Gastrocnemius medialis (tissue), 4 donors: ENCODE data around the gene EIF2S1. TPM values are rescaled to one million over a fixed set of nuclear protein-coding genes. Genes with fewer than 3 reads are reported as not detected.

Experiments used
- ATAC-seq, 2 donors: fragments of 150-250 bp; one replicate each; pipeline ENCODE4 v1.9.1; 2016
- DNase-seq, 2 donors: peaks; one replicate each; pipeline ENCODE4 v3.0.0-alpha.2; 2019
- H3K27ac ChIP-seq, 4 donors: fragments of 200-600 bp; sonication (generic); 1 replicate in 1 of 4; 2 replicates in 3 of 4; pipeline ENCODE4 v1.5.1; 2016 to 2018; ENCODE audit warnings: mild to moderate bottlenecking in 2 of 4, moderate library complexity in 1 of 4
- H3K27me3 ChIP-seq, 3 donors: fragments of 200-600 bp; sonication (generic) in 2 of 3; 1 replicate in 1 of 3; 2 replicates in 2 of 3; pipeline versions ENCODE4 v1.5.1 to v1.6.0; 2016 to 2019; ENCODE audit warnings: mild to moderate bottlenecking in 1 of 3, moderate library complexity in 1 of 3
- H3K36me3 ChIP-seq, 2 donors: fragments of 200-600 bp; sonication (generic) in 1 of 2; one replicate each; pipeline ENCODE4 v1.5.1; 2017 to 2018
- H3K4me1 ChIP-seq, 2 donors: fragments of 200-600 bp; sonication (generic) in 1 of 2; one replicate each; pipeline ENCODE4 v1.5.1; 2016 to 2017; ENCODE audit warnings: mild to moderate bottlenecking in 2 of 2
- H3K4me3 ChIP-seq, 4 donors: fragments of 200-600 bp; sonication (generic) in 3 of 4; 1 replicate in 1 of 4; 2 replicates in 3 of 4; pipeline ENCODE4 v1.5.1; 2016 to 2019; ENCODE audit warnings: mild to moderate bottlenecking in 2 of 4
- H3K9me3 ChIP-seq, 3 donors: fragments of 200-600 bp; sonication (generic) in 2 of 3; 1 replicate in 1 of 3; 2 replicates in 2 of 3; pipeline ENCODE4 v1.5.1; 2016 to 2019
- POLR2A ChIP-seq, 2 donors: fragments of 450-650 bp; IDR thresholded peaks; one replicate each; pipeline ENCODE4 v1.6.1; 2017; ENCODE audit warnings: antibody characterized with exemption in 2 of 2, mild to moderate bottlenecking in 2 of 2, moderate library complexity in 2 of 2
- in situ Hi-C, 4 donors: fragments of 200-750 bp; cut with MboI; loops; one replicate each; pipeline versions ENCODE4 v1.15.0 to v1.8.0; 2017; ENCODE audit warnings: low sequenced_read_pairs in 4 of 4
- intact Hi-C: fragments of 100-400 bp; cut with DNase I; formaldehyde crosslinking; loops from one replicate; pipeline ENCODE4 v1.15.1; 2023; ENCODE audit warnings: low total_unique reads
- total RNA-seq, 4 donors: library from RNA; depleted of rRNA; stranded (reverse); fragments of >200 nt; gene quantifications; one replicate each; pipeline versions ENCODE4 v1.1.0 to v1.2.3, GENCODE V29; 2016
- TF ChIP-seq, protein P1 (sequence below), 5 experiments: fragments of 450-650 bp in 3 of 5; fragments of 200-600 bp in 2 of 5; sonication (generic) in 2 of 5; IDR thresholded peaks in 4 of 5; conservative IDR thresholded peaks in 1 of 5; 1 replicate in 4 of 5; 2 replicates in 1 of 5; pipeline ENCODE4 v1.5.1; 2016 to 2019; ENCODE audit warnings: antibody characterized with exemption in 5 of 5, mild to moderate bottlenecking in 3 of 5, moderate library complexity in 3 of 5

Gene EIF2S1
- total RNA-seq, 4 donors from 2014 or later: 87.7 to 164 (median 129) TPM

GRCh38 chr14:67357969-67358354 lies 2.2 kb upstream of the EIF2S1 start:
- Histone ChIP-seq H3K4me1 (peaks cover 41 to 44% of the 10 kb centered on the region in 2 donors), H3K27me3 (no peaks in the 10 kb centered on the region), H3K27ac (no peak overlapping the region), H3K36me3 (no peaks in the 10 kb centered on the region), H3K4me3 (peak overlapping the region in 1 of 4 donors; percentile 96), H3K9me3 (no peaks in the 10 kb centered on the region)
- in situ Hi-C loops (no loop called here), intact Hi-C loops (loop anchor here (5.0 kb wide), 1 partner anchor 851 kb away; the partner anchor contains the start of gene GPHN)
- DNase-seq (no peak), ATAC-seq (no peak)
- TF ChIP-seq POLR2A (IDR thresholded peaks at IDR 0.05): no peak
- TF ChIP-seq, protein P1, sequence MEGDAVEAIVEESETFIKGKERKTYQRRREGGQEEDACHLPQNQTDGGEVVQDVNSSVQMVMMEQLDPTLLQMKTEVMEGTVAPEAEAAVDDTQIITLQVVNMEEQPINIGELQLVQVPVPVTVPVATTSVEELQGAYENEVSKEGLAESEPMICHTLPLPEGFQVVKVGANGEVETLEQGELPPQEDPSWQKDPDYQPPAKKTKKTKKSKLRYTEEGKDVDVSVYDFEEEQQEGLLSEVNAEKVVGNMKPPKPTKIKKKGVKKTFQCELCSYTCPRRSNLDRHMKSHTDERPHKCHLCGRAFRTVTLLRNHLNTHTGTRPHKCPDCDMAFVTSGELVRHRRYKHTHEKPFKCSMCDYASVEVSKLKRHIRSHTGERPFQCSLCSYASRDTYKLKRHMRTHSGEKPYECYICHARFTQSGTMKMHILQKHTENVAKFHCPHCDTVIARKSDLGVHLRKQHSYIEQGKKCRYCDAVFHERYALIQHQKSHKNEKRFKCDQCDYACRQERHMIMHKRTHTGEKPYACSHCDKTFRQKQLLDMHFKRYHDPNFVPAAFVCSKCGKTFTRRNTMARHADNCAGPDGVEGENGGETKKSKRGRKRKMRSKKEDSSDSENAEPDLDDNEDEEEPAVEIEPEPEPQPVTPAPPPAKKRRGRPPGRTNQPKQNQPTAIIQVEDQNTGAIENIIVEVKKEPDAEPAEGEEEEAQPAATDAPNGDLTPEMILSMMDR (IDR thresholded peaks at IDR 0.05 in 4 of 5, conservative IDR thresholded peaks at IDR 0.05 in 1 of 5): no peak

GRCh38 chr14:67358924-67359774 lies 979 bp upstream of the EIF2S1 start:
- in situ Hi-C loops: no loop called here
- peak overlapping the region; percentile 89 to 98 (median 98) for H3K27ac ChIP-seq
- intact Hi-C loops: loop anchor here (5.0 kb wide), 1 partner anchor 852 kb away; the partner anchor contains the start of gene GPHN
- H3K27me3 ChIP-seq: no peaks in the 10 kb centered on the region
- ATAC-seq (peak in 1 of 2 donors; percentile 0), DNase-seq (no peak)
- peak; percentile 36 to 40 for TF ChIP-seq POLR2A (IDR thresholded peaks at IDR 0.05)
- TF ChIP-seq, protein P1 (IDR thresholded peaks at IDR 0.05 in 4 of 5, conservative IDR thresholded peaks at IDR 0.05 in 1 of 5): no peak
- peaks cover 48 to 51% of the 10 kb centered on the region in 2 donors for H3K4me1 ChIP-seq
- peak overlapping the region; percentile 72 to 99 (median 88) for H3K4me3 ChIP-seq
- no peaks in the 10 kb centered on the region for H3K36me3 ChIP-seq
- no peaks in the 10 kb centered on the region for H3K9me3 ChIP-seq

DNA sequence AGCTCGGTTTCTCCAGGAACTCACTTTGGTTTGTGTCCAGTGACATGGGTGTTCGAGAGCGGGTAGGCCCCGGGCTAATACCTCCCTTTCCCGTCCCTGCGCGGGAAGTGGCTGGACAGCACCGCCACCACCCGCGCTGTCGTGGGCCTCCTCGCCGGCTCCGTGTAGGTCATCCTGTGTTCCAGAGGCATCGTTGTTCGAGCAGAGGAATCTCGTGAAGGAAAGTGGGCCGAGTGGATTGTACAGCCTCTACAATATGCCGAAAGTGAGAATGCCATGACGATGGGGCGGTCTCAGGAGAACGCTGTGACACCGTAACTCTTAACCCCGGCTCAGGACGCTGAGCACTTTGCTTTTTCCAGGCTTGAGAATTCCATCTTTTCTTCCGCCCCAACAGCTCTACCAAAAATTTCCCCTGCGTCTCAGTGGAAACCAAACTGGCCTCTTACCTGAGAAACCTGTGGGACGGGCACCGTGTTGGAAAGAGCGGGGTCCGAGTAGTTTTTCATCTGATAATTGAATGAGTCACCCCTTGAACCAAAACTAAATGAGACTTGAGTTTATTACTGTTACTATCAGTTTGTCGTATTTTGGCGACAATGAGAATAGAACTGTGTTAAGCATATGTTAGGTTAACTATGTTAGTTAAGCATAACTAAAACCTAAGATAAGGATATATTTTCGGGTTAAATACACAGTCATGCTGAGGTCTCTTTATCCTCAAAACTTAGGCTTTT lies 510 bp downstream of the EIF2S1 start:
- TF ChIP-seq POLR2A (IDR thresholded peaks at IDR 0.05): no peak
- TF ChIP-seq, protein P1 (IDR thresholded peaks at IDR 0.05 in 4 of 5, conservative IDR thresholded peaks at IDR 0.05 in 1 of 5): no peak
- H3K9me3 ChIP-seq: no peaks in the 10 kb centered on the region
- H3K27ac ChIP-seq: peak overlapping the region; percentile 95 to 98 (median 98)
- H3K36me3 ChIP-seq: peaks cover 0 to 11% of the 10 kb centered on the region in 2 donors
- H3K27me3 ChIP-seq: no peaks in the 10 kb centered on the region
- intact Hi-C loops (loop anchor here (1.0 kb wide), 1 partner anchor 119 kb away; the partner anchor contains the start of gene PALS1), in situ Hi-C loops (no loop called here)
- peaks cover 48 to 51% of the 10 kb centered on the region in 2 donors for H3K4me1 ChIP-seq
- peak overlapping the region; percentile 72 to 99 (median 94) for H3K4me3 ChIP-seq
- DNase-seq: no peak
- peak; percentile 26 to 41 for ATAC-seq

DNA sequence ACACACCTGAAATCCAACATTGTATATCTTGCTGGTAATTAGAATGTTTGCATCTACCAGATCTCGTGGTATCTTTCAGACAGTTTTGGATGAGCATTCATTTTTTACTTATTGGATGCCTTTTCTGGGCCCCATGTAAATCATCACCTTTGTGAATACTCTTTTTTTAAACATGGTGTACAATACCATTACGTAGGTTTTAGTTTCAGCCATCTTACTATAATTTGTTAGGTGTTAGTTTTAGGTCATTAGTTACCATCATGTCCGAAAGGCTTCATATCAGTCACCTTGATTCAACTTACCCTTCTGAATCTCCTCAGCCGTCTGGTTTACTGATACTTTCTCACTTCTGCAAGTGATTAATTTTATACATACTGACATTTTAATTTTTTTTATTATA lies 5.3 kb downstream of the EIF2S1 start:
- Histone ChIP-seq H3K36me3 (peaks cover 0 to 59% of the 10 kb centered on the region in 2 donors), H3K27me3 (no peaks in the 10 kb centered on the region), H3K4me1 (peaks cover 30 to 31% of the 10 kb centered on the region in 2 donors), H3K4me3 (no peak overlapping the region), H3K9me3 (no peaks in the 10 kb centered on the region), H3K27ac (no peak overlapping the region)
- in situ Hi-C loops: no loop called here
- TF ChIP-seq POLR2A (IDR thresholded peaks at IDR 0.05): no peak
- TF ChIP-seq, protein P1 (IDR thresholded peaks at IDR 0.05 in 4 of 5, conservative IDR thresholded peaks at IDR 0.05 in 1 of 5): no peak
- no peak for ATAC-seq
- intact Hi-C loops: no loop called here
- DNase-seq: no peak
